ENCODE data around the gene PMIS2.

DNA sequence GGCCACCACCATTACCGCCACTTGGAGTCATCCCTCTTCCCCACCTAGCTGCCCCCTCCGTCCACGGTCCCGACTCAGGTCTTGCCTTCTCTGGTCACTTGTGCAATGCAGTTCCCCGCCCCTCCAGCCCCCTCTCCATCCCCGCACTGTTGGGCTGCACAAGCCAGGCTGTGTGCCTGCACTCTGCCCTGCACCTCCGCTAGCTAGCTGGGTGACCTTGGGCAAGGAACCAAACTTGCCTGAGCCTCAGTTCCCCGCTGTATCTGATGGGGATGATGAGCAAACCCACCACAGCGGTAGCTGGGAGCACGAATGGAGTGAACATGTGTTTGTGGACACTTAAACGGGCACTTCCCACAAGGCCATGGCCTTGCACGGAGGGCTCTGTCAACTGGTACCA lies 46.1 kb upstream of the PMIS2 start:
- TF ChIP-seq POLR2A (IDR thresholded peaks at IDR 0.05; ENCODE audit: borderline replicate concordance, extremely low read depth, insufficient read depth, insufficient read length) (no peak), EZH2phosphoT487 (IDR thresholded peaks at IDR 0.05; ENCODE audit: borderline replicate concordance) (no peak), JUND (IDR thresholded peaks at IDR 0.05) (no peak), POLR2AphosphoS5 (IDR thresholded peaks at IDR 0.05; ENCODE audit: low read depth, low read length) (no peak), SP1 (IDR thresholded peaks at IDR 0.05; ENCODE audit: low read depth) (no peak), EZH2 (IDR thresholded peaks at IDR 0.05) (no peak), ZFX (IDR thresholded peaks at IDR 0.05) (no peak)
- TF ChIP-seq, protein P1, sequence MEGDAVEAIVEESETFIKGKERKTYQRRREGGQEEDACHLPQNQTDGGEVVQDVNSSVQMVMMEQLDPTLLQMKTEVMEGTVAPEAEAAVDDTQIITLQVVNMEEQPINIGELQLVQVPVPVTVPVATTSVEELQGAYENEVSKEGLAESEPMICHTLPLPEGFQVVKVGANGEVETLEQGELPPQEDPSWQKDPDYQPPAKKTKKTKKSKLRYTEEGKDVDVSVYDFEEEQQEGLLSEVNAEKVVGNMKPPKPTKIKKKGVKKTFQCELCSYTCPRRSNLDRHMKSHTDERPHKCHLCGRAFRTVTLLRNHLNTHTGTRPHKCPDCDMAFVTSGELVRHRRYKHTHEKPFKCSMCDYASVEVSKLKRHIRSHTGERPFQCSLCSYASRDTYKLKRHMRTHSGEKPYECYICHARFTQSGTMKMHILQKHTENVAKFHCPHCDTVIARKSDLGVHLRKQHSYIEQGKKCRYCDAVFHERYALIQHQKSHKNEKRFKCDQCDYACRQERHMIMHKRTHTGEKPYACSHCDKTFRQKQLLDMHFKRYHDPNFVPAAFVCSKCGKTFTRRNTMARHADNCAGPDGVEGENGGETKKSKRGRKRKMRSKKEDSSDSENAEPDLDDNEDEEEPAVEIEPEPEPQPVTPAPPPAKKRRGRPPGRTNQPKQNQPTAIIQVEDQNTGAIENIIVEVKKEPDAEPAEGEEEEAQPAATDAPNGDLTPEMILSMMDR (IDR thresholded peaks at IDR 0.05 in 2 of 3, conservative IDR thresholded peaks at IDR 0.05 in 1 of 3; ENCODE audit: borderline replicate concordance in 1 of 3, insufficient read depth in 1 of 3, low read depth in 2 of 3, low read length in 2 of 3) = no peak
- TF ChIP-seq, protein P2, sequence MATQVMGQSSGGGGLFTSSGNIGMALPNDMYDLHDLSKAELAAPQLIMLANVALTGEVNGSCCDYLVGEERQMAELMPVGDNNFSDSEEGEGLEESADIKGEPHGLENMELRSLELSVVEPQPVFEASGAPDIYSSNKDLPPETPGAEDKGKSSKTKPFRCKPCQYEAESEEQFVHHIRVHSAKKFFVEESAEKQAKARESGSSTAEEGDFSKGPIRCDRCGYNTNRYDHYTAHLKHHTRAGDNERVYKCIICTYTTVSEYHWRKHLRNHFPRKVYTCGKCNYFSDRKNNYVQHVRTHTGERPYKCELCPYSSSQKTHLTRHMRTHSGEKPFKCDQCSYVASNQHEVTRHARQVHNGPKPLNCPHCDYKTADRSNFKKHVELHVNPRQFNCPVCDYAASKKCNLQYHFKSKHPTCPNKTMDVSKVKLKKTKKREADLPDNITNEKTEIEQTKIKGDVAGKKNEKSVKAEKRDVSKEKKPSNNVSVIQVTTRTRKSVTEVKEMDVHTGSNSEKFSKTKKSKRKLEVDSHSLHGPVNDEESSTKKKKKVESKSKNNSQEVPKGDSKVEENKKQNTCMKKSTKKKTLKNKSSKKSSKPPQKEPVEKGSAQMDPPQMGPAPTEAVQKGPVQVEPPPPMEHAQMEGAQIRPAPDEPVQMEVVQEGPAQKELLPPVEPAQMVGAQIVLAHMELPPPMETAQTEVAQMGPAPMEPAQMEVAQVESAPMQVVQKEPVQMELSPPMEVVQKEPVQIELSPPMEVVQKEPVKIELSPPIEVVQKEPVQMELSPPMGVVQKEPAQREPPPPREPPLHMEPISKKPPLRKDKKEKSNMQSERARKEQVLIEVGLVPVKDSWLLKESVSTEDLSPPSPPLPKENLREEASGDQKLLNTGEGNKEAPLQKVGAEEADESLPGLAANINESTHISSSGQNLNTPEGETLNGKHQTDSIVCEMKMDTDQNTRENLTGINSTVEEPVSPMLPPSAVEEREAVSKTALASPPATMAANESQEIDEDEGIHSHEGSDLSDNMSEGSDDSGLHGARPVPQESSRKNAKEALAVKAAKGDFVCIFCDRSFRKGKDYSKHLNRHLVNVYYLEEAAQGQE (IDR thresholded peaks at IDR 0.05; ENCODE audit: low read depth) = no peak

All from HCT116 (cell line).